ENCODE results near the gene PACRGL. TPM values are rescaled to one million over a fixed set of nuclear protein-coding genes. Genes with fewer than 3 reads are reported as not detected.
A peak's percentile ranks its signal among the peaks of the same experiment; 100 is the strongest.

Gene PACRGL
- total and polyA plus RNA-seq, 7 donors, result 9.5 to 43.9 (median 18.6) TPM

DNA sequence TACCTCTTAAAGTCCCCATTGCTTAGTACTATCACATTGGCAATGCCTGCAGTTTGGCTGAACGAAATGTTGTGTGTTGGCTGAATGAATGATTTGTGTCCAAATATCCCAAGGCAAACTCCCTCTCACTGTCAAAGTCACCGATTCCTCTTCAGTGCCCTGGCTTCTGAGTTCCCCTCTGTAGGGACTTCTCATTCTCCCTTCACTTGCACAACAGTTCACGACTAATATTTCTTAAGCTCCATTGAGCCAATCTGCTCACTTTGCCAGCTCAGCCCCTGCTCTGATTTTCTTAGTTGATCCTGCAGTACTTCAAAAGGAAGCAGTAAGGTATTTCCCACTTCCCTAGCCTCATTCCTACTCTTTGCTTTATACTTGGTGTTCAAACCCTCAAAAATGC lies 21.9 kb upstream of the PACRGL start:
- H3K27me3 ChIP-seq, result no peaks in the 10 kb centered on the region
- TF ChIP-seq, protein P1, sequence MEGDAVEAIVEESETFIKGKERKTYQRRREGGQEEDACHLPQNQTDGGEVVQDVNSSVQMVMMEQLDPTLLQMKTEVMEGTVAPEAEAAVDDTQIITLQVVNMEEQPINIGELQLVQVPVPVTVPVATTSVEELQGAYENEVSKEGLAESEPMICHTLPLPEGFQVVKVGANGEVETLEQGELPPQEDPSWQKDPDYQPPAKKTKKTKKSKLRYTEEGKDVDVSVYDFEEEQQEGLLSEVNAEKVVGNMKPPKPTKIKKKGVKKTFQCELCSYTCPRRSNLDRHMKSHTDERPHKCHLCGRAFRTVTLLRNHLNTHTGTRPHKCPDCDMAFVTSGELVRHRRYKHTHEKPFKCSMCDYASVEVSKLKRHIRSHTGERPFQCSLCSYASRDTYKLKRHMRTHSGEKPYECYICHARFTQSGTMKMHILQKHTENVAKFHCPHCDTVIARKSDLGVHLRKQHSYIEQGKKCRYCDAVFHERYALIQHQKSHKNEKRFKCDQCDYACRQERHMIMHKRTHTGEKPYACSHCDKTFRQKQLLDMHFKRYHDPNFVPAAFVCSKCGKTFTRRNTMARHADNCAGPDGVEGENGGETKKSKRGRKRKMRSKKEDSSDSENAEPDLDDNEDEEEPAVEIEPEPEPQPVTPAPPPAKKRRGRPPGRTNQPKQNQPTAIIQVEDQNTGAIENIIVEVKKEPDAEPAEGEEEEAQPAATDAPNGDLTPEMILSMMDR (IDR thresholded peaks at IDR 0.05), result no peak
- no peak for TF ChIP-seq EP300 (IDR thresholded peaks at IDR 0.05)
- TF ChIP-seq POLR2AphosphoS5 (IDR thresholded peaks at IDR 0.05), result no peak
- TF ChIP-seq POLR2A (IDR thresholded peaks at IDR 0.05), result no peak
- no peaks in the 10 kb centered on the region for H3K36me3 ChIP-seq
- intact Hi-C loops (cut with DNase I), result no loop called here
- whole genome bisulfite sequencing, 2 donors, result 87 to 91% methylated on average over 3 of the region's 3 CpGs
- H3K9me3 ChIP-seq, result no peaks in the 10 kb centered on the region
- no peak for DNase-seq
- no peak overlapping the region for H3K4me3 ChIP-seq
- peaks cover 0 to 28% (median 14%) of the 10 kb centered on the region in 4 donors for H3K4me1 ChIP-seq
- no peak overlapping the region for H3K27ac ChIP-seq

DNA sequence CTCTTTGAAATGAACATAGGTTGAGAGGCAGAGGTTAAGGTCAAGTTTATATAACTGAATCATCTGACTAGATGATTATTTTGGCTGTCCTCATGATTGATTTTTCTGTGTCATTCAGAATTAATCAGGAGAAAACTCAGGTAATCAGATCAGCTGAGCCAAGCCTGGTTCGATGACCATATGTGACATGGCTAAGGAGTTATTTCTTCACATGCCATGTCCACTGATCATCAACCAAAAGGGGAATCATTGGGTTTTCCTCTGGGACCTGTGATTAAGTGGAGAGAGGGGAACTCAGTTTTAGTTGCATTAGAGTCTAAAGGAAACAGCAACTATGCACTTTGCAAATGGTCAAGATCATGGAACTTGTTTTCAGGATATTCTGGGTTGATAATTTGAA lies 20.3 kb upstream of the PACRGL start:
- Histone ChIP-seq H3K4me1 (peaks cover 0 to 28% (median 14%) of the 10 kb centered on the region in 4 donors), H3K27ac (no peak overlapping the region), H3K36me3 (no peaks in the 10 kb centered on the region), H3K9me3 (no peaks in the 10 kb centered on the region), H3K27me3 (no peaks in the 10 kb centered on the region), H3K4me3 (no peak overlapping the region)
- 88 to 89% methylated on average over 1 of the region's 1 CpG for whole genome bisulfite sequencing, 2 donors
- TF ChIP-seq POLR2AphosphoS5 (IDR thresholded peaks at IDR 0.05) (no peak), EP300 (IDR thresholded peaks at IDR 0.05) (no peak), POLR2A (IDR thresholded peaks at IDR 0.05) (no peak)
- TF ChIP-seq, protein P1 (IDR thresholded peaks at IDR 0.05), result no peak
- intact Hi-C loops (cut with DNase I), result loop anchor here (5.0 to 10.0 kb wide), 4 partner anchors 125 to 1995 kb away; partner anchors contain the start of gene SLIT2
- DNase-seq, result no peak

DNA sequence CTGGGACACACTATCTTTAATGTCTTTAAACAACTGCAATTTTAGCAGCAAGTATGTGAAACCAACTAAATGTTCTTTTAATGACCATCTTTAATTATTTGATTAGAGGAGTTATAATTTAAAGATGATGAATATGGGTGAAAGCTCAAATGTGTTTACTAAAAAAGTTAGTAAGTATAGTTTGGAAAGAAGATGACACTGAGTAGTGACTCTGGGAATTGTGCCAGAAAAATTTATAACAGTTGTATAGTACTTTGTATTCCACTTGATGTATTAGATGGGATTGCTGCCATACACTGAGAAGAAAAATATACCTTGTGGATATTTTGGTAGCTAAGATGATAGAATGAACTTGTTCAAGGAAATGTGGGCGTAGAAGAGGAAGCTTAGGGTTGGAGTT lies 19.5 kb upstream of the PACRGL start:
- DNase-seq, result no peak
- Histone ChIP-seq H3K27me3 (no peaks in the 10 kb centered on the region), H3K9me3 (no peaks in the 10 kb centered on the region), H3K36me3 (no peaks in the 10 kb centered on the region), H3K4me3 (no peak overlapping the region), H3K27ac (no peak overlapping the region), H3K4me1 (peaks cover 0 to 28% (median 14%) of the 10 kb centered on the region in 4 donors)
- intact Hi-C loops (cut with DNase I), result loop anchor here (5.0 to 10.0 kb wide), 4 partner anchors 126 to 1996 kb away; partner anchors contain the start of gene SLIT2
- TF ChIP-seq POLR2AphosphoS5 (IDR thresholded peaks at IDR 0.05) (no peak), POLR2A (IDR thresholded peaks at IDR 0.05) (no peak), EP300 (IDR thresholded peaks at IDR 0.05) (no peak)
- TF ChIP-seq, protein P1 (IDR thresholded peaks at IDR 0.05), result no peak
- 41 to 59% methylated on average over 1 of the region's 1 CpG for WGBS, 2 donors

DNA sequence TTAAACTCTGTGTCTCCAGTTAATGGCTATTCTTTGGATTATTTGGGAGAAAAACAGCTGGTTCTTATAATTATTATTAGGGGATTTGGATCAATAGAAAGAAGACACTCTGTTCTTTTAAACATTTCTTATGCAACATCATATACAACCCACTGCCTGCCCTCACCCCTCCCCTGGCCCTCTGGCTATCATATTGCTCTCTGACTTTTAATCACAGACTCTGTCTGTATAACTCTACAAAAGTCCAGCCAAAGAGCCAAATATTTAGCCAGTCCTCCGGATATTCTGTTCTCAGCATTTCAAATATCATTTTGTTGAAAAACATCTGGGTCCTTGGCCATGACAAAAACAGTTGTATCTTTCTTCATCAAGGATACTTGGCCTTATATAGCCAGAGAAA lies 19.0 kb upstream of the PACRGL start:
- no peak overlapping the region for H3K4me3 ChIP-seq
- 71 to 81% methylated on average over 1 of the region's 1 CpG for WGBS, 2 donors
- TF ChIP-seq POLR2AphosphoS5 (IDR thresholded peaks at IDR 0.05) (peak in 1 of 4 donors; percentile 6), EP300 (IDR thresholded peaks at IDR 0.05) (no peak)
- H3K27ac ChIP-seq, result no peak overlapping the region
- intact Hi-C loops (cut with DNase I), result loop anchor here (5.0 to 10.0 kb wide), 4 partner anchors 126 to 1996 kb away; partner anchors contain the start of gene SLIT2
- H3K36me3 ChIP-seq, result no peaks in the 10 kb centered on the region
- no peaks in the 10 kb centered on the region for H3K27me3 ChIP-seq
- peak; percentile 70 for DNase-seq
- H3K9me3 ChIP-seq, result no peaks in the 10 kb centered on the region
- peaks cover 0 to 27% (median 14%) of the 10 kb centered on the region in 4 donors for H3K4me1 ChIP-seq

DNA sequence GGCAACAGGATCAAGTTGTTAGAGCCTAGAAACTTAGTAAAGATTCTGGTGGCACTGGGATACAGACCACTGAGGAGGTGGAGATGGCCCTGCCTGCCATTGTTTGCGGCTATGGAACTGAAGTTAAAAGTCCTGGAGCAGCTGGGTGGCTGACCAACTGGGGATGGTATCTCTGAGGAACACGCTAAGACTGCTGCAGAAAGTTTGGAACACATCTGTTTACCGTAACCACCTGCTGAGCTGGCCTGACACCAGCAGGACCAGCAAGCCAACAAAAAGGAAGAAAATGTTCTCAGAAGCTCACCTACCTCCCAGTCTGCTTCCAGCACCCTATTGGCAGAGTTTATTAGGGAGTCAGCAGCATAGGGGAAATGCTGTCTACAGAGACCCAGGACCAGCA lies 17.4 kb upstream of the PACRGL start:
- no peak for DNase-seq
- Histone ChIP-seq H3K27ac (no peak overlapping the region), H3K9me3 (no peaks in the 10 kb centered on the region), H3K4me1 (peaks cover 0 to 15% (median 9%) of the 10 kb centered on the region in 4 donors), H3K36me3 (no peaks in the 10 kb centered on the region), H3K4me3 (no peak overlapping the region), H3K27me3 (no peaks in the 10 kb centered on the region)
- WGBS, 2 donors, result 67 to 88% methylated on average over 3 of the region's 3 CpGs
- TF ChIP-seq EP300 (IDR thresholded peaks at IDR 0.05) (no peak), POLR2AphosphoS5 (IDR thresholded peaks at IDR 0.05) (no peak), POLR2A (IDR thresholded peaks at IDR 0.05) (no peak)
- TF ChIP-seq, protein P1 (IDR thresholded peaks at IDR 0.05), result no peak
- intact Hi-C loops (cut with DNase I), result loop anchor here (5.0 to 10.0 kb wide), 4 partner anchors 128 to 1998 kb away; partner anchors contain the start of gene SLIT2

Measured in sigmoid colon (tissue), 7 donors.